HG03342 (cell line): ENCODE measurements around the gene WT1.
"Not testable (repeated sequence)": the region's sequence is repeated elsewhere in the genome, so short reads cannot be mapped to it uniquely, and the experiment has no call there.

Experiments
- ATAC-seq: cut with Tn5 transposase; IDR thresholded peaks from one replicate; pipeline ENCODE4 v1.9.1; 2021; ENCODE audit warnings: mild to moderate bottlenecking, moderate library complexity; ENCODE audit not compliant: unreplicated experiment

Gene WT1

GRCh38 chr11:32388871-32389770 lies 46.2 kb downstream of the WT1 start:
- no peak for ATAC-seq

- ATAC-seq = no peak
These were observed 47.0 kb downstream of the WT1 start for GRCh38 chr11:32388365-32388764.

- ATAC-seq = no peak
These were observed 47.9 kb downstream of the WT1 start for GRCh38 chr11:32387411-32387810.

GRCh38 chr11:32386770-32387377 lies 48.5 kb downstream of the WT1 start:
- no peak for ATAC-seq

GRCh38 chr11:32385998-32386397 lies 49.3 kb downstream of the WT1 start:
- no peak for ATAC-seq

GRCh38 chr11:32382339-32383049 lies 52.8 kb downstream of the WT1 start:
- ATAC-seq = no peak

GRCh38 chr11:32381179-32381578 lies 54.2 kb downstream of the WT1 start:
- no peak for ATAC-seq

- no peak for ATAC-seq
These were observed 55.6 kb downstream of the WT1 start for GRCh38 chr11:32379719-32380118.

- ATAC-seq = no peak
These were observed 59.5 kb downstream of the WT1 start for GRCh38 chr11:32375826-32376225.

GRCh38 chr11:32374261-32374711 lies 61.1 kb downstream of the WT1 start:
- peak; percentile 63 for ATAC-seq

GRCh38 chr11:32369987-32370386 lies 65.4 kb downstream of the WT1 start:
- ATAC-seq = not testable (repeated sequence)

GRCh38 chr11:32366666-32367065 lies 68.7 kb downstream of the WT1 start:
- no peak for ATAC-seq

GRCh38 chr11:32365192-32365591 lies 70.1 kb downstream of the WT1 start:
- ATAC-seq = no peak

- no peak for ATAC-seq
These were observed 76.6 kb downstream of the WT1 start for GRCh38 chr11:32358729-32359128.

GRCh38 chr11:32353884-32354283 lies 81.5 kb downstream of the WT1 start:
- no peak for ATAC-seq

GRCh38 chr11:32348502-32348901 lies 86.8 kb downstream of the WT1 start:
- ATAC-seq = no peak

- no peak for ATAC-seq
These were observed 90.4 kb downstream of the WT1 start for GRCh38 chr11:32344946-32345345.

- no peak for ATAC-seq
These were observed 91.9 kb downstream of the WT1 start for GRCh38 chr11:32343325-32344008.

GRCh38 chr11:32341620-32342613 lies 93.4 kb downstream of the WT1 start:
- no peak for ATAC-seq

GRCh38 chr11:32340181-32340580 lies 95.2 kb downstream of the WT1 start:
- ATAC-seq = no peak
